Fibroblast of villous mesenchyme (primary cell): ENCODE measurements around the gene POLD3. TPM values are rescaled to one million over a fixed set of nuclear protein-coding genes. Genes with fewer than 3 reads are reported as not detected.
A peak's percentile ranks its signal among the peaks of the same experiment; 100 is the strongest.
"Not testable (repeated sequence)": the region's sequence is repeated elsewhere in the genome, so short reads cannot be mapped to it uniquely, and the experiment has no call there.

ENCODE experiments used
- DNase-seq: peaks from one replicate; pipeline ENCODE4 v3.0.0-alpha.2; 2010; ENCODE audit warnings: low read depth
- H3K4me3 ChIP-seq: 2 replicates; pipeline ENCODE4 v1.5.1; 2011; ENCODE audit warnings: low read depth, mild to moderate bottlenecking, low read length
- total RNA-seq: library from RNA; depleted of rRNA; stranded (reverse); fragments of >200 nt; gene quantifications from 2 replicates; pipeline ENCODE4 v1.2.3, GENCODE V29; 2012
- TF ChIP-seq, protein P1 (sequence below): IDR thresholded peaks from 2 replicates; pipeline ENCODE4 v1.5.1; 2012; ENCODE audit warnings: low read depth, mild to moderate bottlenecking, low read length; ENCODE audit not compliant: insufficient read depth

The POLD3 gene
- total RNA-seq, 1 donor = 13.8 TPM

DNA sequence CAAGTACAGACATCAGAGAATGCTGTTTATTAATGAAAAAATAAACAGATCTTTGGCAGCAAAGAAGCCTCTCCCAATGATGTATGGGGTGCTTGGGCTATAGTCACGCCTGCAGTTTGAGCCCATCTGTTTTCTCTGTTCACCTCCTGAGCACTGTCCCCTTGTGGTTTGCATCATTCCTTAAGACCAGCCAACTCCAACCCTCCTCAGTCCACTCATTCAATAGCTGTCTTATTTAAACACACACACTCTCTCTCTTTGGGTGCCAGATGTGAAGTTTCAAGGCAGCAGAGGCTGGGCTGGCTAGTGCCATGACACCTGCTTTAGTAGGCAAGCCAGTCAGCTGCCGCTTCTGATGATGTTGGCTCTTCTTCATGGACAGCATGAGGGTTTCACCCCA is 58.1 kb downstream of the POLD3 start:
- peak; percentile 96 for DNase-seq
- no peak overlapping the region for H3K4me3 ChIP-seq
- TF ChIP-seq, protein P1, sequence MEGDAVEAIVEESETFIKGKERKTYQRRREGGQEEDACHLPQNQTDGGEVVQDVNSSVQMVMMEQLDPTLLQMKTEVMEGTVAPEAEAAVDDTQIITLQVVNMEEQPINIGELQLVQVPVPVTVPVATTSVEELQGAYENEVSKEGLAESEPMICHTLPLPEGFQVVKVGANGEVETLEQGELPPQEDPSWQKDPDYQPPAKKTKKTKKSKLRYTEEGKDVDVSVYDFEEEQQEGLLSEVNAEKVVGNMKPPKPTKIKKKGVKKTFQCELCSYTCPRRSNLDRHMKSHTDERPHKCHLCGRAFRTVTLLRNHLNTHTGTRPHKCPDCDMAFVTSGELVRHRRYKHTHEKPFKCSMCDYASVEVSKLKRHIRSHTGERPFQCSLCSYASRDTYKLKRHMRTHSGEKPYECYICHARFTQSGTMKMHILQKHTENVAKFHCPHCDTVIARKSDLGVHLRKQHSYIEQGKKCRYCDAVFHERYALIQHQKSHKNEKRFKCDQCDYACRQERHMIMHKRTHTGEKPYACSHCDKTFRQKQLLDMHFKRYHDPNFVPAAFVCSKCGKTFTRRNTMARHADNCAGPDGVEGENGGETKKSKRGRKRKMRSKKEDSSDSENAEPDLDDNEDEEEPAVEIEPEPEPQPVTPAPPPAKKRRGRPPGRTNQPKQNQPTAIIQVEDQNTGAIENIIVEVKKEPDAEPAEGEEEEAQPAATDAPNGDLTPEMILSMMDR = no peak

DNA sequence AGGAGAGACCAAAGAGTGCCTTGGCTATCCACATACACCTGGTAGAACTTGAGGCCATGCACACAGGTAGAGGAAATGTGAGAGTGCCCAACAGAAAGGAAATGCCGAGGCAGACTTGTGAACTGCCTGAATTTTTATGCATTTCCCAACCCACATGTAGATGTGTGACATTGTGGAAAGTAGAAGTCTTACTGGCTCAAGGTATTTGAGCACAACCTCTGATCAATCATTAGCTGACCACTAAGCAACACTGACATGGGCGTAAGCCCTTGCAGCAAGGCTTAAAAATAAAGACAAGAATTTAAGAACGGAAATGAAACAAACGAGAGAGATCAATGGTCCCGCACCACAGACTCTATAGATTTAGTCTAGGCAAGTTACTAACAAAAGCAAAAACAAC is 62.6 kb downstream of the POLD3 start:
- TF ChIP-seq, protein P1 = no peak
- H3K4me3 ChIP-seq = no peak overlapping the region

DNA sequence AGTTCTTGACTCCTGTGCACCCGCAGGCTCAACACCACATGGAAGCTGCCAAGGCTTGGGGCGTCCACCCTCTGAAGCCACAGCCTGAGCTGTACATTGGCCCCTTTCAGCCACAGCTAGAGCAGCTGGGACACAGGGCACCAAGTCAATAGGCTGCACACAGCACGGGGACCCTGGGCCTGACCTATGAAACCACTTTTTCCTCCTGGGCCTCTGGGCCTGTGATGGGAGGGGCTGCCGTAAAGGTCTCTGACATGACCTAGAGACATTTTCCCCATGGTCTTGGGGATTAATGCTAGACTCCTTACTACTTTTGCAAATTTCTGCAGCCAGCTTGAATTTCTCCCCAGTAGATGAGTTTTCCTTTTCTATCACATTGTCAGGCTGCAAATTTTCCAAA is 66.7 kb downstream of the POLD3 start:
- not testable (repeated sequence) for DNase-seq, H3K4me3 ChIP-seq

More for the DNA sequence above, 62.6 kb downstream of the POLD3 start:
- no peak for DNase-seq

DNA sequence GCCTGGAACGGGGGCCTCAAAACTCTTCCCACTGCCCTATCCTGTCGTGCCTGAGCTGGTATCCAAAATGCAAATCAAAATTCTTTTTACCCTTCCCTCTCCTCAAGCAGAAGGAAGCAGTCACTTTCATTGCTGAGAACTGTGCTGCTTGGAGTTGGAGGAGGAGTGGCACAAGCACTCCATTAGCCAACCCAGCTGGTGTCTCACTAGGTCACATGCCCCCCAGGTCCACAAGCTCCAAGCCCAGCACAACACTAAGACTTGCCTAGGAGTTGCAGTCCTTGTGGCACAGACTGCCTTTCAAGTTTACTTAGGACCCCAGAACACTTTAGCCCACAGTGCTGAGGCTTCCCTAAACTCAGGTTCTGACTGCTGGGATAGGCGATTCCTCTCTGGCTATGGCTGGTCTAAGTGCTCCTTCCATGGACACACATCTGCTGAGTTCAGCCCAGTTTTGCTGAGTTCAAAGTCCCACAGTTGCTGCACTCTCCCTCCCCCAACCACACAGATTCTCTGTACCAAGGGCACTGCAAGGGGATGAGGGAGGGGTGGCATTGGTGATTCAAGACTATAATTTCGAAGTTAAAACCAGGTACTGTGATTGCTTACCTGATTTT is 70.2 kb downstream of the POLD3 start:
- DNase-seq = no peak

DNA sequence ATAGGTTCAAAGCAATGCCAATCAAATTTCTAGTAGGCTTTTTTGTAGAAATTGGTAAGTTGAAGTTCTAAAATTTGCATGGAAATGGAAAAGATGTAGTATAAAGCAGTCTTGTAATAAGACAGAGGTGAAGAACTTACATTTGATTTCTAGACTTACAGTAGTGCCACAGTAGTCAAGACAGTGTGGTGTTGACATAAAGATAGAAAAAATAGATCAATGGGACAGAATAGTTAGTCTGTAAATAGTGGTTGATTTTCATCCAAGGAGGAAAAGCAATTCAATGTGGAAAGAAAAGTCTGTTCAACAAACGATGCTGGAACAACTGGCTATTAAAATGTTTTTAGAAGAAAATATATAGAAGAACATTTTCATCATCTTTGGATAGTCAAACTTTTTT is 70.9 kb downstream of the POLD3 start:
- TF ChIP-seq, protein P1 = no peak
- DNase-seq = no peak

More for the DNA sequence above, 70.2 kb downstream of the POLD3 start:
- TF ChIP-seq, protein P1 = no peak
- H3K4me3 ChIP-seq = no peak overlapping the region

DNA sequence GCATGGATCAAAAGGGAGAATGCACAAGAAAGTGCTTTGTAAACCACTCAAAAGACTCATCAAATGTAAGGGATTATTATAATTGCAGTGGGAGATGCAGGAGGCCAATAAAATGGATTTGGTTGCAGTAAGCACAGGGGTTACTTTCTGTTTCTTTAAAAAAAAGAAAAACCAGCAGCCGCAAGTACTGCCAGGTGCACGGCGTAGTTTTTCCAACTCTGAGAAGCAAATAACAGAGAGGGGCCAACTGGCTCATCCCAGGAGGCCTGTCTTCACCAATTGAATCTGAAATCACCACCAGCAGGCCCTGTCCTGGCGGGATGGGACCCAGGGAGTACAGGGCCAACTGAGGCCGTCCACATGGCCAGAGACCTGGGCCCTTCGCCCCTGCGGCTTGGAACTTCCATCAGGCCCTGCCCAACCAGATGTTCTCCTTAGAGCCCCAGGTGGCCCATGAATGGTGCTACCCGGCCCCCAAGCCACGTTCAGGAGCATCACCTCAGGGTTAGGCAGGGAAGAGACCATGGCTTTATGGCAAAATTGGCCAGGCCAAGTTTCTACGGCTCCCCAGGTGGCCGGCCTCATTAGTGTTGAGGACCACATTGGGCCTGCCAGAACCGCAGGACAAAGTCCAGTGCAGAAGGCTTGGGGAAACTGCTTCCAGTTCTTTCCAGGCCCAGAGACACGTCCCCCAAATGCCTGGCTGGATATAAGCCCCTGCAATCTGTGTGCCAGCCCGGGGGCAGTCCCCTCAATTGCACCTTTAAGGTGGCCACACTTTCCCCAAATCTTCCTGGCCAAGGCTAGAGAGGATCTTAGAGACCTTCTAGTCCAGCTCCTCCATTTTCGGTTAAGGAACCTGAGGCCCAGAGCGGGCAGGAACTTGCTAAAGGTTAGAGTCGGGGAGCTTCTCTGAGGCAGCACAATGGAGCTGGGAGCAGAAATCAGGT is 77.1 kb downstream of the POLD3 start:
- H3K4me3 ChIP-seq = no peak overlapping the region
- DNase-seq = no peak
- TF ChIP-seq, protein P1 = no peak

More for the DNA sequence above, 70.9 kb downstream of the POLD3 start:
- no peak overlapping the region for H3K4me3 ChIP-seq

DNA sequence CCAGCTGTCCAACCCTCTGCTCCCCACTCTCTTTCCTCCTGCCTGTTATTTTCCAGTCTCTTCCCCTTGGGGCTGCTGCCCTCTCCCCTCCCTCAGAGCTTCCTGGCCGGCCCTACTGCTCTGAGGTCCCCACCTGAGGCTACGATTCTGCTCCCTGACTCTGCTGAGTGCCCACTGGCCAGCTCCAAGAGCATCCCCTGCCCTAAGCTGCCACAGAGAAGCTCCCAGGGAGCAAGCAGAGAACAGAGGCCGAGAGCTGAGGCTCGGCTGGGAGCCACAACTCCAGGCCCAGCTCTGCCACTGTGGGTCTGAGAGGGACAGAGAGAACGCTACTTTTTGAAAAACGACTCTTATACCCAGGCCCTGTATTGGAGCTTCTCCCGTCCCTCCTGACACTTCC is 77.8 kb downstream of the POLD3 start:
- H3K4me3 ChIP-seq = no peak overlapping the region
- DNase-seq = no peak
- TF ChIP-seq, protein P1 = no peak
